MM.1S (cell line): ENCODE data around the gene CEP72.

Experiments used
- DNase-seq: peaks from one replicate; pipeline ENCODE4 v3.0.0-alpha.2; 2015
- H2AFZ ChIP-seq: fragments of 300-600 bp; sonication (generic); 2 replicates; pipeline ENCODE4 v1.6.0; 2016; ENCODE audit warnings: antibody characterized with exemption, low read length
- H3F3A ChIP-seq: fragments of 300-600 bp; sonication (generic); 2 replicates; pipeline ENCODE4 v1.6.1; 2016; ENCODE audit warnings: mild to moderate bottlenecking, antibody characterized with exemption, low read length, moderate library complexity, mixed read lengths; ENCODE audit not compliant: insufficient read depth
- H3K27ac ChIP-seq: fragments of 300-600 bp; sonication (generic); 2 replicates; pipeline ENCODE4 v1.5.1; 2016; ENCODE audit warnings: mild to moderate bottlenecking, low read length
- H3K27me3 ChIP-seq: fragments of 300-600 bp; sonication (generic); replicated peaks from 2 replicates; pipeline ENCODE4 v1.6.0; 2016; ENCODE audit warnings: low read length; ENCODE audit not compliant: insufficient read depth
- H3K36me3 ChIP-seq: fragments of 300-600 bp; sonication (generic); replicated peaks from 2 replicates; pipeline ENCODE4 v1.6.1; 2016; ENCODE audit warnings: mild to moderate bottlenecking, low read length, mixed read lengths; ENCODE audit not compliant: insufficient read depth
- H3K4me1 ChIP-seq: fragments of 300-600 bp; sonication (generic); 2 replicates; pipeline ENCODE4 v1.6.1; 2016; ENCODE audit warnings: low read length, mixed read lengths
- H3K4me2 ChIP-seq: fragments of 300-600 bp; sonication (generic); 2 replicates; pipeline ENCODE4 v1.6.0; 2016; ENCODE audit warnings: low read depth, low read length
- H3K4me3 ChIP-seq: fragments of 300-600 bp; sonication (generic); 2 replicates; pipeline ENCODE4 v1.5.1; 2016; ENCODE audit warnings: low read length, mixed read lengths
- H3K79me2 ChIP-seq: fragments of 300-600 bp; sonication (generic); 2 replicates; pipeline ENCODE4 v1.6.1; 2016; ENCODE audit warnings: mixed run types, low read length, mixed read lengths
- H3K9ac ChIP-seq: fragments of 300-600 bp; sonication (generic); 2 replicates; pipeline ENCODE4 v1.6.1; 2016; ENCODE audit warnings: low read length, mixed read lengths
- H3K9me2 ChIP-seq: fragments of 300-600 bp; sonication (generic); replicated peaks from 2 replicates; pipeline ENCODE4 v1.6.1; 2016; ENCODE audit warnings: mild to moderate bottlenecking, low read length, mixed read lengths; ENCODE audit not compliant: insufficient read depth
- H3K9me3 ChIP-seq: fragments of 300-600 bp; sonication (generic); replicated peaks from 2 replicates; pipeline ENCODE4 v1.6.1; 2016; ENCODE audit warnings: mild to moderate bottlenecking, low read length, mixed read lengths; ENCODE audit not compliant: insufficient read depth
- H4K20me1 ChIP-seq: fragments of 300-600 bp; sonication (generic); 2 replicates; pipeline ENCODE4 v1.6.1; 2016; ENCODE audit warnings: mild to moderate bottlenecking, low read length, moderate library complexity, mixed read lengths; ENCODE audit not compliant: insufficient read depth
- CTCF ChIP-seq: fragments of 300-600 bp; sonication (generic); IDR thresholded peaks from 2 replicates; pipeline ENCODE4 v1.5.1; 2016; ENCODE audit warnings: antibody characterized with exemption, low read length, mixed read lengths
- EZH2 ChIP-seq: fragments of 300-600 bp; sonication (generic); optimal IDR thresholded peaks from 2 replicates; pipeline ENCODE3; 2017; ENCODE audit warnings: low read depth, mild to moderate bottlenecking, antibody characterized with exemption, low read length, mixed read lengths
- EZH2phosphoT487 ChIP-seq: fragments of 300-600 bp; sonication (generic); IDR thresholded peaks from 2 replicates; pipeline ENCODE4 v1.6.1; 2018; ENCODE audit warnings: antibody characterized with exemption, low read length

The CEP72 gene

GRCh38 chr5:634191-634590, 22.1 kb downstream of the CEP72 start:
- H3K9ac ChIP-seq = no peak overlapping the region
- H3K4me1 ChIP-seq = no peaks in the 10 kb centered on the region
- H3K79me2 ChIP-seq = no peaks in the 10 kb centered on the region; the same call in 1 of the 2 replicates
- H4K20me1 ChIP-seq = no peaks in the 10 kb centered on the region
- H2AFZ ChIP-seq = no peak overlapping the region
- TF ChIP-seq EZH2 = no peak
- no peak for TF ChIP-seq EZH2phosphoT487
- no peak for TF ChIP-seq CTCF
- no peaks in the 10 kb centered on the region for H3K9me3 ChIP-seq
- no peaks in the 10 kb centered on the region for H3K9me2 ChIP-seq
- no peaks in the 10 kb centered on the region for H3F3A ChIP-seq
- H3K4me3 ChIP-seq = no peak overlapping the region
- H3K27ac ChIP-seq = no peak overlapping the region
- no peaks in the 10 kb centered on the region for H3K27me3 ChIP-seq
- no peak overlapping the region for H3K4me2 ChIP-seq
- peaks cover 6% of the 10 kb centered on the region; the same call in 1 of the 2 replicates for H3K36me3 ChIP-seq
- DNase-seq = no peak

DNA sequence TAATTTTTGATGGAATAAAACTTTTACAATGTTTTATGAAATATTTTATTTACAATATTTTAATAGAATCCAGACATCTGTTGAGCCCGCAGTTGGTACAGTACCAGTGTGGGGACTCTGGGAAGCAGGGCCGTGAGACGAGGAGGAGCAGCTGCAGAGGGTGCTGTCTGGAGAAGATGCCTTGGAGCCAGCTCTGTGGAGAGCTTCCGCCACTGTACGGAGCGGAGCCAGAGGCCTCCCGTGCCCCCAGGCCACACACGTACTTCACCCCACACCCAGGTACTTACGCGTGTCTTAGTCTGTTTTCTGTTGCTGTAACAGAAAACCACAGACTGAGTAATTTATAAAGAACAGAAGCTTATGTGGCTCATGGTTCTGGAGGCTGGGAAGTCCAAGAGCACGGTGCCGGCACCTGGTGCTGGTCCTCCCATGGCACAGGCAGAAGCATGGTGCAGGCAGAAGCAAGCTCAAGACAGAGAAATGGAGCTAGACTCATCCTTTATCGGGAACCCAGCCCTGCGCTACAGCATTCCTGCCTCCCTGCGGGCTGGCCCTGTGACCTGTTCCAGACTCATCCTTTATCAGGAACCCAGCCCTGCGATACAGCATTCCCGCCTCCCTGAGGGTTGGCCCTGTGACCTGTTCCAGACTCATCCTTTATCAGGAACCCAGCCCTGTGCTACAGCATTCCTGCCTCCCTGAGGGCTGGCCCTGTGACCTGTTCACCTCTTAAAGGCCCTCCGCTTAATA, 23.3 kb downstream of the CEP72 start:
- no peaks in the 10 kb centered on the region for H3K4me1 ChIP-seq
- no peak overlapping the region for H2AFZ ChIP-seq
- H3K79me2 ChIP-seq = no peaks in the 10 kb centered on the region; the same call in 1 of the 2 replicates
- no peak overlapping the region for H3K9ac ChIP-seq
- no peaks in the 10 kb centered on the region for H4K20me1 ChIP-seq
- peaks cover 6% of the 10 kb centered on the region; the same call in 1 of the 2 replicates for H3K36me3 ChIP-seq
- H3K9me2 ChIP-seq = no peaks in the 10 kb centered on the region
- no peak for TF ChIP-seq EZH2
- TF ChIP-seq CTCF = no peak
- H3K4me3 ChIP-seq = no peak overlapping the region
- H3K9me3 ChIP-seq = no peaks in the 10 kb centered on the region
- H3F3A ChIP-seq = no peaks in the 10 kb centered on the region
- H3K4me2 ChIP-seq = no peak overlapping the region
- no peak for DNase-seq
- no peaks in the 10 kb centered on the region for H3K27me3 ChIP-seq
- no peak overlapping the region for H3K27ac ChIP-seq

DNA sequence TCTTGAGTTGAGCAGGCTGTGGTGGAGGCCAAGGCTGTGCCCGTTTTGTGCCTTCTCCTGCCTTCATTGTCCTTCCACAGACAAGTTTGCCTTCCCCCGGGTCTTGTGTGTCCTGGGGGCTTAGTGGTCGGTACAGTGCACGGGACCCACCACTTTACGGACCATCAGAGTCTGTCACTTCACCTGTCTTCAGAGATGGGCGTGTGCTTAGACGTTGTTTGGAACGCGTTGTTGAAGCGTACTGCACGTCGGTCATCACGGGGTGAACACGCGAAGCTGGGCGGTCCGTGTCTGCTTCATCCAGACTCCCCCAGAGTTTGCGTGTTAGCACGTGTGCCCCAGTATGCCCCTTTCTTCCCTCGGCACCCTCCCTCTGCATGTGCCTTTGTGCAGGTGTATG, 24.8 kb downstream of the CEP72 start:
- TF ChIP-seq EZH2phosphoT487 = no peak
- TF ChIP-seq EZH2 = no peak
- no peak for TF ChIP-seq CTCF
- no peaks in the 10 kb centered on the region for H3K9me3 ChIP-seq
- H4K20me1 ChIP-seq = no peaks in the 10 kb centered on the region
- H2AFZ ChIP-seq = no peak overlapping the region
- H3K9me2 ChIP-seq = no peaks in the 10 kb centered on the region
- H3K27me3 ChIP-seq = no peaks in the 10 kb centered on the region
- H3F3A ChIP-seq = no peaks in the 10 kb centered on the region
- H3K4me2 ChIP-seq = no peak overlapping the region
- no peak overlapping the region for H3K9ac ChIP-seq
- peaks cover 6% of the 10 kb centered on the region; the same call in 1 of the 2 replicates for H3K36me3 ChIP-seq
- H3K27ac ChIP-seq = no peak overlapping the region
- no peaks in the 10 kb centered on the region; the same call in 1 of the 2 replicates for H3K79me2 ChIP-seq
- no peak overlapping the region for H3K4me3 ChIP-seq
- H3K4me1 ChIP-seq = no peaks in the 10 kb centered on the region
- no peak for DNase-seq
